GM13977 (cell line): ENCODE results near the gene RNF144A.

ENCODE experiments used
- DNase-seq: peaks from one replicate; pipeline ENCODE4 v3.0.0; 2012; ENCODE audit warnings: low spot score
- CTCF ChIP-seq: IDR thresholded peaks from 2 replicates; pipeline ENCODE4 v1.5.1; 2012; ENCODE audit warnings: mild to moderate bottlenecking, control low read depth; ENCODE audit not compliant: insufficient read depth; ENCODE audit errors: extremely low read depth, missing control alignments
- in situ Hi-C: fragments of 300-500 bp; cut with MboI; formaldehyde crosslinking; loops from one replicate; pipeline ENCODE4 v1.12.0; 2022; ENCODE audit warnings: low sequenced_read_pairs, low pct_unique_long_range_greater_than_20kb, mixed read lengths, inconsistent platforms; ENCODE audit not compliant: unreplicated experiment

Gene RNF144A

GRCh38 chr2:6971502-6971901, 54.3 kb downstream of the RNF144A start:
- no peak for TF ChIP-seq CTCF
- DNase-seq = no peak
- in situ Hi-C loops = no loop called here

GRCh38 chr2:6972067-6972710, 55.0 kb downstream of the RNF144A start:
- TF ChIP-seq CTCF = no peak
- no peak for DNase-seq
- in situ Hi-C loops = no loop called here

GRCh38 chr2:6973895-6974545, 56.8 kb downstream of the RNF144A start:
- DNase-seq = no peak
- no peak for TF ChIP-seq CTCF
- in situ Hi-C loops = no loop called here

GRCh38 chr2:6975988-6976387, 58.8 kb downstream of the RNF144A start:
- in situ Hi-C loops = no loop called here
- TF ChIP-seq CTCF = no peak
- DNase-seq = no peak

- no peak for TF ChIP-seq CTCF
- in situ Hi-C loops = no loop called here
- DNase-seq = no peak
These were observed 60.0 kb downstream of the RNF144A start for GRCh38 chr2:6977113-6977741.

- in situ Hi-C loops = no loop called here
- TF ChIP-seq CTCF = no peak
- DNase-seq = no peak
These were observed 60.6 kb downstream of the RNF144A start for GRCh38 chr2:6977786-6978185.
